Loucy (cell line): ENCODE data around the gene RGPD4.

Source experiments
- CTCF ChIP-seq: fragments of 200-600 bp; sonication (generic); conservative IDR thresholded peaks from 2 replicates; pipeline ENCODE4 v1.5.1; 2014; ENCODE audit warnings: mild to moderate bottlenecking, antibody characterized with exemption, low read length
- EZH2phosphoT487 ChIP-seq: fragments of 200-600 bp; IDR thresholded peaks from 2 replicates; pipeline ENCODE4 v1.6.1; 2018; ENCODE audit warnings: antibody characterized with exemption, mild to moderate bottlenecking, moderate library complexity, borderline replicate concordance

GRCh38 chr2:107822302-107822701 lies 4.4 kb upstream of the RGPD4 start:
- TF ChIP-seq EZH2phosphoT487, result no peak
- TF ChIP-seq CTCF, result no peak
